Measurements from ENCODE around the gene PCLO. TPM values are rescaled to one million over a fixed set of nuclear protein-coding genes. Genes with fewer than 3 reads are reported as not detected.

PCLO gene
- total and polyA plus RNA-seq, 2 of the 8 experiments (the other 6 are each of a cell fraction or from before 2014, with no cell fraction given) = 1.5 to 3.2 TPM

- no peak for TF ChIP-seq RFX5 (IDR thresholded peaks at IDR 0.05; ENCODE audit: borderline replicate concordance, low read depth, low read length)
Measured at GRCh38 chr7:82906502-82906901, 256.2 kb downstream of the PCLO start (continued).
